Brain microvascular endothelial cell (primary cell): Measurements from ENCODE around the gene HDHD2.
"Not testable (repeated sequence)": the region's sequence is repeated elsewhere in the genome, so short reads cannot be mapped to it uniquely, and the experiment has no call there.

Experiments
- DNase-seq: peaks from one replicate; pipeline ENCODE4 v3.0.0-alpha.2; 2020
- H3K27ac ChIP-seq: fragments of 250-450 bp; sonication (Bioruptor Pico); 2 replicates; pipeline ENCODE4 v1.5.1; 2020; ENCODE audit warnings: mild to moderate bottlenecking, moderate library complexity
- H3K27me3 ChIP-seq: fragments of 250-450 bp; sonication (Bioruptor Pico); replicated peaks from 2 replicates; pipeline ENCODE4 v1.5.1; 2020; ENCODE audit warnings: mild to moderate bottlenecking
- H3K36me3 ChIP-seq: fragments of 250-450 bp; sonication (Bioruptor Pico); replicated peaks from 2 replicates; pipeline ENCODE4 v1.5.1; 2020; ENCODE audit warnings: mild to moderate bottlenecking
- H3K4me3 ChIP-seq: 2 replicates; pipeline ENCODE4 v1.5.1; 2011; ENCODE audit warnings: low read depth, mild to moderate bottlenecking, control low read depth, low read length, moderate library complexity
- in situ Hi-C: cut with HindIII; loops from 2 replicates; pipeline ENCODE4 v1.10.0; 2017; ENCODE audit warnings: low sequenced_read_pairs, low pct_ligation_motif_present
- TF ChIP-seq, protein P1 (sequence below): IDR thresholded peaks from 2 replicates; pipeline ENCODE4 v1.5.1; 2011; ENCODE audit warnings: low read depth, mild to moderate bottlenecking, moderate library complexity, low read length, control low read depth, inconsistent platforms; ENCODE audit errors: missing control alignments

HDHD2 gene

GRCh38 chr18:47172476-47172875 is 22.2 kb upstream of the HDHD2 start:
- Histone ChIP-seq H3K27ac (no peak overlapping the region), H3K4me3 (no peak overlapping the region), H3K36me3 (peaks cover 4% of the 10 kb centered on the region), H3K27me3 (no peaks in the 10 kb centered on the region)
- DNase-seq: no peak
- in situ Hi-C loops: no loop called here
- TF ChIP-seq, protein P1, sequence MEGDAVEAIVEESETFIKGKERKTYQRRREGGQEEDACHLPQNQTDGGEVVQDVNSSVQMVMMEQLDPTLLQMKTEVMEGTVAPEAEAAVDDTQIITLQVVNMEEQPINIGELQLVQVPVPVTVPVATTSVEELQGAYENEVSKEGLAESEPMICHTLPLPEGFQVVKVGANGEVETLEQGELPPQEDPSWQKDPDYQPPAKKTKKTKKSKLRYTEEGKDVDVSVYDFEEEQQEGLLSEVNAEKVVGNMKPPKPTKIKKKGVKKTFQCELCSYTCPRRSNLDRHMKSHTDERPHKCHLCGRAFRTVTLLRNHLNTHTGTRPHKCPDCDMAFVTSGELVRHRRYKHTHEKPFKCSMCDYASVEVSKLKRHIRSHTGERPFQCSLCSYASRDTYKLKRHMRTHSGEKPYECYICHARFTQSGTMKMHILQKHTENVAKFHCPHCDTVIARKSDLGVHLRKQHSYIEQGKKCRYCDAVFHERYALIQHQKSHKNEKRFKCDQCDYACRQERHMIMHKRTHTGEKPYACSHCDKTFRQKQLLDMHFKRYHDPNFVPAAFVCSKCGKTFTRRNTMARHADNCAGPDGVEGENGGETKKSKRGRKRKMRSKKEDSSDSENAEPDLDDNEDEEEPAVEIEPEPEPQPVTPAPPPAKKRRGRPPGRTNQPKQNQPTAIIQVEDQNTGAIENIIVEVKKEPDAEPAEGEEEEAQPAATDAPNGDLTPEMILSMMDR: no peak

- TF ChIP-seq, protein P1: no peak
- DNase-seq: no peak
- Histone ChIP-seq H3K36me3 (peaks cover 3% of the 10 kb centered on the region), H3K4me3 (no peak overlapping the region), H3K27me3 (no peaks in the 10 kb centered on the region), H3K27ac (no peak overlapping the region)
- in situ Hi-C loops: no loop called here
Measured at GRCh38 chr18:47168913-47169312, 18.6 kb upstream of the HDHD2 start.

- no peaks in the 10 kb centered on the region for H3K27me3 ChIP-seq
- DNase-seq: no peak
- no peak overlapping the region for H3K4me3 ChIP-seq
- no peaks in the 10 kb centered on the region for H3K36me3 ChIP-seq
- in situ Hi-C loops: no loop called here
- TF ChIP-seq, protein P1: no peak
- no peak overlapping the region for H3K27ac ChIP-seq
Measured at GRCh38 chr18:47168509-47168908, 18.2 kb upstream of the HDHD2 start.

DNA sequence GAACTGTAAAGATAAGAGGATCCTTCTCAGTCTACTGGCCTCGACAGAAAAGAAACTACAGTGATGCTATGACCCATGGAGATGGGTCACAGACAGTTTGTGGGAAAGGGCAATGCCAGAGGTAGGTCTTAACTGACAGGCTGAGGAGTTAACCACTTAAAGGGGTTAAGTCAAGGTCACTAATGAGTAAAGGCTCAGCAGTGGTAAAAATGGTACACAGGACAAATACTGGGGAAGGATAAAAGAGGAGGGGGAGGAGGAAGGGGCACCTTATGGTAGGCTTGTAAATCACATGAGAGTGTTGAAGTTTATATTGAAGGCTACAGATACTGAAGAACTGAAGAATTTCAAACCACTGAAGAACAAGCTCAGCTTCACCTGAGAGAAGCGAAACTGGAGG is 16.0 kb upstream of the HDHD2 start:
- TF ChIP-seq, protein P1: no peak
- no peak overlapping the region for H3K27ac ChIP-seq
- DNase-seq: no peak

DNA sequence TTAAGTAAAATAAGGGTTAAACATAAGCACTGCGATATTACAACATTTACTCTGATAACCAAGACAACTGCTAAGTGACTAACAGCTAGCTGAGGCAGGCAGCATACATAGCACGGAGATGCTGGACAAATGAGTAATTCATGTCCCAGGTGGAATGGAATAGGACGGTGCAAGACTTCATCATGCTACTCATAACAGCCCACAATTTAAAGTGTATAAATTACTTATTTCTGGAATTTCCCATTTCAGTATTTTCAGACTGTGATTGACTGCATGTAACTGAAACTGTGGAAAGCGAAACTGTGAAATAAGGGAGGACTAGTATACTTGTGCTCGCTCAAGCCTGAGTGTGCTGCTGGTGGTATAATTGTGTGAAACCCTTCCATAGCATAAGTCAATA is 12.9 kb upstream of the HDHD2 start:
- in situ Hi-C loops: no loop called here
- H3K4me3 ChIP-seq: no peak overlapping the region
- peak overlapping the region; percentile 44 for H3K27ac ChIP-seq
- no peaks in the 10 kb centered on the region for H3K36me3 ChIP-seq
- TF ChIP-seq, protein P1: no peak
- DNase-seq: peak; percentile 84
- H3K27me3 ChIP-seq: no peaks in the 10 kb centered on the region

More for the DNA sequence above, 16.0 kb upstream of the HDHD2 start:
- in situ Hi-C loops: no loop called here
- Histone ChIP-seq H3K27me3 (no peaks in the 10 kb centered on the region), H3K36me3 (no peaks in the 10 kb centered on the region), H3K4me3 (no peak overlapping the region)

DNA sequence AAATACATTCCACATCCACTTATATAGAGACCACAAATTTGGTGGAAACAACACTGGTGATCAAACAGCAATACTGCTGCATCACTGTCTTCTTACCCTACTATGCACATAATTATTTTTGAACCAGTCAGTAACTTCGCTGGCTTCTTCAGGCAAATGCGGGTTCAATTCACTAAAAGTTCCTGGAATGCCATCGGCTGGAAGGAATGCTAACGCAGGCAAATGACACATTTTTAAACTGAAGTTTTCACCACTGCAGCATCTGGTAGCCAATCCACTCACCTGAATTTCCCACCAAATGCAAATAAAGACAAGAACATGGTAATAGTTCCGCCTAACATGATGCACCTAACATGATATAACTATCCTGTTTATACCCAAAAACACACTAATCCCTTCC is 10.0 kb upstream of the HDHD2 start:
- DNase-seq: no peak
- Histone ChIP-seq H3K36me3 (no peaks in the 10 kb centered on the region), H3K27ac (no peak overlapping the region), H3K4me3 (no peak overlapping the region), H3K27me3 (no peaks in the 10 kb centered on the region)
- TF ChIP-seq, protein P1: no peak
- in situ Hi-C loops: no loop called here

DNA sequence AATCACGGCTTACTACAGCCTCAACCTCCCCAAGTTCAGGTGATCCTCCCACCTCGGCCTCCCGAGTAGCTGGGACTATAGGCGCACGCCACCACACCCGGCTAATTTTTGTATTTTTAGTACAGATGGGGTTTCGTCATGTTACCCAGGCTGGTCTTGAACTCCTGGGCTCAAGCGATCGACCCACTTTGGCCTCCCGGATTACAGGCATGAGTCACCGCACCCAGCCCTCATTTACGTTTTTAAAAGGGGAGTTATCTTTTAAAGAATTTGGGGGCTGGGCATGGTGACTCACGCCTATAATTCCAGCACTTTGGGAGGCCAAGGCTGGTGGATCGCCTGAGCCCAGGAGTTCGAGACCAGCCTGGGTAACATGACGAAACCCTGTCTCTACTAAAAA is 8.1 kb upstream of the HDHD2 start:
- peak; percentile 74 for DNase-seq
- H3K4me3 ChIP-seq, in situ Hi-C loops, H3K27me3 ChIP-seq, H3K27ac ChIP-seq, H3K36me3 ChIP-seq: not testable (repeated sequence)
